B cell (primary cell): Measurements from ENCODE around the gene PSME2. TPM values are rescaled to one million over a fixed set of nuclear protein-coding genes. Genes with fewer than 3 reads are reported as not detected.

Experiments
- ATAC-seq: fragments of 200-7000 bp; cut with Tn5 transposase; one replicate; pipeline ENCODE4 v1.10.0; 2021; ENCODE audit warnings: low read depth, mild to moderate bottlenecking, moderate number of reproducible peaks, moderate library complexity
- CTCF ChIA-PET: fragments of 350-600 bp; sonication (Branson Sonifier 250); formaldehyde crosslinking; loops from one replicate; lab custom pipeline; 2021; ENCODE audit warnings: antibody characterized with exemption, inconsistent platforms; lab: Charles Lee
- POLR2A ChIA-PET: fragments of 350-600 bp; sonication (Branson Sonifier 250); formaldehyde crosslinking; loops from one replicate; lab custom pipeline; 2021; ENCODE audit warnings: antibody characterized with exemption; lab: Charles Lee
- DNase-seq: peaks from one replicate; pipeline ENCODE4 v3.0.0; 2013
- H2AFZ ChIP-seq: 2 replicates; pipeline ENCODE4 v1.6.1; 2012; ENCODE audit warnings: mild to moderate bottlenecking, low read depth, low read length; ENCODE audit not compliant: insufficient read depth, poor library complexity, severe bottlenecking
- H3K27ac ChIP-seq, 2 donors: 1 replicate in 1 of 2; 2 replicates in 1 of 2; pipeline ENCODE4 v1.5.1; 2012 to 2013; ENCODE audit warnings: low read length in 2 of 2, mild to moderate bottlenecking in 2 of 2, moderate library complexity in 1 of 2
- H3K27me3 ChIP-seq, 4 experiments: fragments of 200-600 bp in 1 of 4; sonication (generic) in 1 of 4; replicated peaks in 1 of 4; 1 replicate in 2 of 4; 2 replicates in 2 of 4; pipeline versions ENCODE4 v1.6.1 to v1.7.0; 2013 to 2016; ENCODE audit warnings: low read length in 3 of 4, mild to moderate bottlenecking in 2 of 4, mixed read lengths in 1 of 4, moderate library complexity in 1 of 4; ENCODE audit not compliant: insufficient read depth in 4 of 4, control insufficient read depth in 3 of 4; ENCODE audit errors: control extremely low read depth in 1 of 4
- H3K36me3 ChIP-seq, 2 experiments: replicated peaks in 1 of 2; 1 replicate in 1 of 2; 2 replicates in 1 of 2; pipeline versions ENCODE4 v1.6.1 to v1.7.1; 2013; ENCODE audit warnings: low read length in 1 of 2; ENCODE audit not compliant: insufficient read depth in 2 of 2, control insufficient read depth in 1 of 2; ENCODE audit errors: control extremely low read depth in 1 of 2, extremely low read depth in 1 of 2
- H3K4me1 ChIP-seq, 2 donors: fragments of 200-600 bp in 1 of 2; sonication (generic) in 1 of 2; 1 replicate in 1 of 2; 2 replicates in 1 of 2; pipeline versions ENCODE4 v1.5.1 to v1.6.1; 2013 to 2017; ENCODE audit warnings: low read length in 2 of 2; ENCODE audit not compliant: control insufficient read depth in 2 of 2, insufficient read depth in 2 of 2
- H3K4me2 ChIP-seq: replicated peaks from 2 replicates; pipeline ENCODE3; 2012; ENCODE audit warnings: mild to moderate bottlenecking, low read depth, low read length; ENCODE audit not compliant: poor library complexity, severe bottlenecking
- H3K4me3 ChIP-seq, 5 experiments: fragments of 200-600 bp in 1 of 5; sonication (generic) in 1 of 5; 1 replicate in 3 of 5; 2 replicates in 2 of 5; pipeline versions ENCODE4 v1.5.1 to v1.7.0; 2011 to 2016; ENCODE audit warnings: low read length in 4 of 5, mild to moderate bottlenecking in 4 of 5, low read depth in 2 of 5, control low read depth in 1 of 5, moderate library complexity in 1 of 5; ENCODE audit not compliant: insufficient read depth in 1 of 5; ENCODE audit errors: control extremely low read depth in 1 of 5, extremely low read depth in 1 of 5
- H3K79me2 ChIP-seq: fragments of 200-600 bp; sonication (generic); one replicate; pipeline ENCODE4 v1.6.0; 2016; ENCODE audit warnings: low read length; ENCODE audit not compliant: control insufficient read depth, insufficient read depth
- H3K9ac ChIP-seq: fragments of 200-600 bp; sonication (generic); 2 replicates; pipeline ENCODE4 v1.6.1; 2017; ENCODE audit warnings: mild to moderate bottlenecking, low read length, moderate library complexity
- H3K9me3 ChIP-seq, 3 donors: one replicate each; pipeline versions ENCODE4 v1.6.1 to v1.7.1; 2013; ENCODE audit warnings: low read length in 2 of 3; ENCODE audit not compliant: control insufficient read depth in 2 of 3, insufficient read depth in 1 of 3; ENCODE audit errors: control extremely low read depth in 1 of 3
- H4K20me1 ChIP-seq: 2 replicates; pipeline ENCODE4 v1.6.0; 2012; ENCODE audit warnings: mild to moderate bottlenecking, low read length; ENCODE audit not compliant: insufficient read depth, control insufficient read depth, poor library complexity, severe bottlenecking
- H3K27ac Mint-ChIP-seq: one replicate; pipeline ENCODE4 v1.8.0; 2021; ENCODE audit warnings: mixed read lengths
- H3K27me3 Mint-ChIP-seq: one replicate; pipeline ENCODE4 v1.8.0; 2021; ENCODE audit warnings: mixed read lengths
- H3K4me1 Mint-ChIP-seq: one replicate; pipeline ENCODE4 v1.8.0; 2021; ENCODE audit warnings: mixed read lengths
- H3K4me3 Mint-ChIP-seq: one replicate; pipeline ENCODE4 v1.8.0; 2021; ENCODE audit warnings: mixed read lengths
- H3K9me3 Mint-ChIP-seq: one replicate; pipeline ENCODE4 v1.8.0; 2022; ENCODE audit warnings: mixed read lengths; ENCODE audit not compliant: insufficient read depth
- EZH2 ChIP-seq: IDR thresholded peaks from 2 replicates; pipeline ENCODE4 v1.6.1; 2012; ENCODE audit warnings: borderline replicate concordance, low read depth, mild to moderate bottlenecking, moderate library complexity, low read length; ENCODE audit not compliant: insufficient read depth, poor library complexity, severe bottlenecking
- WGBS: methylation state at CpG from one replicate; pipeline ENCODE4 v1.1.5; 2013; ENCODE audit warnings: missing lambda C conversion rate; ENCODE audit not compliant: insufficient coverage; 5-methylcytosine and 5-hydroxymethylcytosine counted together
- intact Hi-C: fragments of 100-400 bp; cut with micrococcal nuclease; formaldehyde crosslinking; loops from one replicate; pipeline ENCODE4 v1.10.0; 2022
- polyA plus RNA-seq: library from polyadenylated mRNA; depleted of rRNA; stranded (reverse); fragments of >200 nt; gene quantifications from 2 replicates; pipeline ENCODE4 v1.2.3, GENCODE V29; 2012
- total RNA-seq, 2 donors: library from RNA; stranded (reverse); fragments of 120-200 nt in 1 of 2; gene quantifications; 1 replicate in 1 of 2; 2 replicates in 1 of 2; pipeline versions ENCODE4 v1.2.3 to v1.2.4, GENCODE V29; 2013 to 2022
- TF ChIP-seq, protein P1 (sequence below): fragments of 200-600 bp; IDR thresholded peaks from one replicate; pipeline ENCODE4 v1.8.0; 2022; ENCODE audit warnings: antibody characterized with exemption, mild to moderate bottlenecking

Gene PSME2
- total and polyA plus RNA-seq, 2 donors (not counting 1 experiment from before 2014, with no cell fraction given) = 126 to 141 TPM

- Histone ChIP-seq H3K9me3 (no peaks in the 10 kb centered on the region), H3K4me1 (peaks cover 33 to 45% of the 10 kb centered on the region in 2 donors), H4K20me1 (peaks cover 16% of the 10 kb centered on the region), H3K27ac (peak overlapping the region; percentile 87 to 97), H3K36me3 (peaks cover 0 to 27% of the 10 kb centered on the region in 2 experiments), H3K27me3 (no peaks in the 10 kb centered on the region), H3K9ac (peak overlapping the region; percentile 97), H2AFZ (peak overlapping the region; percentile 96), H3K79me2 (peaks cover 52% of the 10 kb centered on the region), H3K4me2 (peak overlapping the region; percentile 90), H3K4me3 (peak overlapping the region; percentile 54 to 96 (median 78))
- intact Hi-C loops = loop anchor here (1.0 to 2.0 kb wide), 6 partner anchors 9 to 105 kb away; partner anchors contain the start of genes DCAF11, IRF9, NRL and PCK2
- TF ChIP-seq EZH2 = no peak
- TF ChIP-seq, protein P1, sequence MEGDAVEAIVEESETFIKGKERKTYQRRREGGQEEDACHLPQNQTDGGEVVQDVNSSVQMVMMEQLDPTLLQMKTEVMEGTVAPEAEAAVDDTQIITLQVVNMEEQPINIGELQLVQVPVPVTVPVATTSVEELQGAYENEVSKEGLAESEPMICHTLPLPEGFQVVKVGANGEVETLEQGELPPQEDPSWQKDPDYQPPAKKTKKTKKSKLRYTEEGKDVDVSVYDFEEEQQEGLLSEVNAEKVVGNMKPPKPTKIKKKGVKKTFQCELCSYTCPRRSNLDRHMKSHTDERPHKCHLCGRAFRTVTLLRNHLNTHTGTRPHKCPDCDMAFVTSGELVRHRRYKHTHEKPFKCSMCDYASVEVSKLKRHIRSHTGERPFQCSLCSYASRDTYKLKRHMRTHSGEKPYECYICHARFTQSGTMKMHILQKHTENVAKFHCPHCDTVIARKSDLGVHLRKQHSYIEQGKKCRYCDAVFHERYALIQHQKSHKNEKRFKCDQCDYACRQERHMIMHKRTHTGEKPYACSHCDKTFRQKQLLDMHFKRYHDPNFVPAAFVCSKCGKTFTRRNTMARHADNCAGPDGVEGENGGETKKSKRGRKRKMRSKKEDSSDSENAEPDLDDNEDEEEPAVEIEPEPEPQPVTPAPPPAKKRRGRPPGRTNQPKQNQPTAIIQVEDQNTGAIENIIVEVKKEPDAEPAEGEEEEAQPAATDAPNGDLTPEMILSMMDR = no peak
- POLR2A ChIA-PET = interaction anchor here (0.5 to 3.3 kb wide), 10 partner anchors 10 to 137 kb away, joined by 3 to 49 read pairs (median 5); partner anchors contain the start of genes DCAF11, IPO4, IRF9 and MDP1
- H3K9me3 Mint-ChIP-seq = no peaks in the 10 kb centered on the region
- CTCF ChIA-PET = interaction anchor here (0.8 to 4.6 kb wide), 10 partner anchors 10 to 197 kb away, joined by 3 to 43 read pairs (median 6); partner anchors contain the start of genes DCAF11, IRF9, NRL and PSME2
- WGBS = 21% methylated on average over 8 of the region's 13 CpGs
- DNase-seq (no peak), ATAC-seq (no peak)
- peak overlapping the region; percentile 91 for H3K27ac Mint-ChIP-seq
- H3K4me1 Mint-ChIP-seq = peaks cover 60% of the 10 kb centered on the region
- H3K4me3 Mint-ChIP-seq = peak overlapping the region; percentile 92
- no peaks in the 10 kb centered on the region for H3K27me3 Mint-ChIP-seq
Measured at GRCh38 chr14:24136684-24137528, 9.5 kb downstream of the PSME2 start.
